Thoracic aorta (tissue), 2 donors: ENCODE results near the gene MYO15B. TPM values are rescaled to one million over a fixed set of nuclear protein-coding genes. Genes with fewer than 3 reads are reported as not detected.

Source experiments
- ATAC-seq: fragments of 150-250 bp; one replicate; pipeline ENCODE4 v1.8.0; 2017; ENCODE audit warnings: low read depth; ENCODE audit not compliant: insufficient number of reproducible peaks, low FRiP score
- DNase-seq: peaks from one replicate; pipeline ENCODE4 v3.0.0-alpha.2; 2020; ENCODE audit warnings: low spot score
- H3K27ac ChIP-seq, 2 donors: fragments of 200-600 bp; sonication (generic); 1 replicate in 1 of 2; 2 replicates in 1 of 2; pipeline ENCODE4 v1.5.1; 2016; ENCODE audit warnings: mild to moderate bottlenecking in 2 of 2, moderate library complexity in 2 of 2
- H3K27me3 ChIP-seq: fragments of 200-600 bp; sonication (generic); replicated peaks from 2 replicates; pipeline ENCODE4 v1.6.0; 2016; ENCODE audit warnings: mild to moderate bottlenecking; ENCODE audit not compliant: insufficient read depth
- H3K36me3 ChIP-seq: fragments of 200-600 bp; sonication (generic); one replicate; pipeline ENCODE4 v1.5.1; 2016
- H3K4me1 ChIP-seq, 2 donors: fragments of 200-600 bp; sonication (generic); 1 replicate in 1 of 2; 2 replicates in 1 of 2; pipeline versions ENCODE4 v1.5.1 to v1.6.0; 2016; ENCODE audit warnings: low read depth in 2 of 2, mild to moderate bottlenecking in 1 of 2; ENCODE audit not compliant: control insufficient read depth in 1 of 2
- H3K4me3 ChIP-seq: fragments of 200-600 bp; sonication (generic); 2 replicates; pipeline ENCODE4 v1.5.1; 2016; ENCODE audit warnings: mild to moderate bottlenecking
- H3K9me3 ChIP-seq: fragments of 200-600 bp; sonication (generic); 2 replicates; pipeline ENCODE4 v1.5.1; 2016
- total RNA-seq, 2 donors: library from RNA; depleted of rRNA; stranded (reverse); fragments of >200 nt; gene quantifications; one replicate each; pipeline versions ENCODE4 v1.1.0 to v1.2.3, GENCODE V29; 2016
- TF ChIP-seq, protein P1 (sequence below): fragments of 200-600 bp; sonication (generic); IDR thresholded peaks from one replicate; pipeline ENCODE4 v1.5.1; 2019; ENCODE audit warnings: antibody characterized with exemption

Gene MYO15B
- total RNA-seq, 2 donors from 2014 or later = 103 to 151 TPM

DNA sequence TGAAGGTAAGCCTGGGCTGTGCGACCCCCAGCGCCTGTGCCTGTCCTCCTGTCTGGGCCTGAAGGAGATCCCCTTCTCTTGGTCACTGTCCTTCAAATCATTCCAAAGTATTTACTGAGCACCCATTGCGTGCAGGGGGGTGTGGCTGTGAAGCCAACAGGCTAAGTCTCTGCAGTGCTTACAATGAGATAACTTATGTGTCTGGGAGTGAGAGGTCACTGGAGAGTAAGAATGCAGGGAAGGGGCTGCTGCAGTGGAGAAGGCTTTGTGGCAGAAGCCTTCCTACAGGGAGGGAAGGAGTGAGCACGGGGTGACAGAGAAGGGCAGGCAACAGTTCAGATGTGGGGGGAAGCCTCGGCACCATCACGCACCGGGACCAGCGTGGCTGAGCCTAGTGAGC, 34.5 kb downstream of the MYO15B start:
- ATAC-seq (no peak), DNase-seq (no peak)
- H3K36me3 ChIP-seq = peaks cover 12% of the 10 kb centered on the region
- no peaks in the 10 kb centered on the region for H3K9me3 ChIP-seq
- H3K4me1 ChIP-seq = no peaks in the 10 kb centered on the region
- TF ChIP-seq, protein P1, sequence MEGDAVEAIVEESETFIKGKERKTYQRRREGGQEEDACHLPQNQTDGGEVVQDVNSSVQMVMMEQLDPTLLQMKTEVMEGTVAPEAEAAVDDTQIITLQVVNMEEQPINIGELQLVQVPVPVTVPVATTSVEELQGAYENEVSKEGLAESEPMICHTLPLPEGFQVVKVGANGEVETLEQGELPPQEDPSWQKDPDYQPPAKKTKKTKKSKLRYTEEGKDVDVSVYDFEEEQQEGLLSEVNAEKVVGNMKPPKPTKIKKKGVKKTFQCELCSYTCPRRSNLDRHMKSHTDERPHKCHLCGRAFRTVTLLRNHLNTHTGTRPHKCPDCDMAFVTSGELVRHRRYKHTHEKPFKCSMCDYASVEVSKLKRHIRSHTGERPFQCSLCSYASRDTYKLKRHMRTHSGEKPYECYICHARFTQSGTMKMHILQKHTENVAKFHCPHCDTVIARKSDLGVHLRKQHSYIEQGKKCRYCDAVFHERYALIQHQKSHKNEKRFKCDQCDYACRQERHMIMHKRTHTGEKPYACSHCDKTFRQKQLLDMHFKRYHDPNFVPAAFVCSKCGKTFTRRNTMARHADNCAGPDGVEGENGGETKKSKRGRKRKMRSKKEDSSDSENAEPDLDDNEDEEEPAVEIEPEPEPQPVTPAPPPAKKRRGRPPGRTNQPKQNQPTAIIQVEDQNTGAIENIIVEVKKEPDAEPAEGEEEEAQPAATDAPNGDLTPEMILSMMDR = no peak
- H3K27me3 ChIP-seq = no peaks in the 10 kb centered on the region
- H3K4me3 ChIP-seq = no peak overlapping the region
- H3K27ac ChIP-seq = no peak overlapping the region

DNA sequence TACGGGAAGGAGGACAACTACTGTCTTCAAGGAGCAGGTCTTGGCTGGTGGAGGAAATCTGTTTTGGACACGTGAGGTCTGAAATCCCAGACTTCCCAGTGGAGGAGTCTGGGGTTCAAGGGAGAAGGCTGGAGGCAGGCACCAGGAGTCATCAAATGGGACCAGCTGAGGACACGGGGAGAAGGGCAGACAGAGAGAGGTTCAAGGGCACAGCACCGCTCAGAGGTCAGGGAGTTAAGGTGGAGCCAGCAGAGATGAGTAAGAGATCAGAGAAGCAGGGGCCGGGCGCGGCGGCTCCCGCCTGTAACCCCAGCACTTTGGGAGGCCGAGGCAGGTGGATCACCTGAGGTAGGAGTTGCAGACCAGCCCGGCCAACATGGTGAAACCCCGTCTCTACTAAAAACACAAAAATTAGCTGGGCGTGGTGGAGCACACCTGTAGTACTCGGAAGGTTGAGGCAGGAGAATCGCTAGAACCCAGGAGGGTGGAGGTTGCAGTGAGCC, 35.2 kb downstream of the MYO15B start:
- DNase-seq (no peak), ATAC-seq (no peak)
- Histone ChIP-seq H3K27me3 (no peaks in the 10 kb centered on the region), H3K27ac (no peak overlapping the region), H3K4me1 (no peaks in the 10 kb centered on the region), H3K36me3 (peaks cover 16% of the 10 kb centered on the region), H3K4me3 (no peak overlapping the region), H3K9me3 (no peaks in the 10 kb centered on the region)
- TF ChIP-seq, protein P1 = no peak

DNA sequence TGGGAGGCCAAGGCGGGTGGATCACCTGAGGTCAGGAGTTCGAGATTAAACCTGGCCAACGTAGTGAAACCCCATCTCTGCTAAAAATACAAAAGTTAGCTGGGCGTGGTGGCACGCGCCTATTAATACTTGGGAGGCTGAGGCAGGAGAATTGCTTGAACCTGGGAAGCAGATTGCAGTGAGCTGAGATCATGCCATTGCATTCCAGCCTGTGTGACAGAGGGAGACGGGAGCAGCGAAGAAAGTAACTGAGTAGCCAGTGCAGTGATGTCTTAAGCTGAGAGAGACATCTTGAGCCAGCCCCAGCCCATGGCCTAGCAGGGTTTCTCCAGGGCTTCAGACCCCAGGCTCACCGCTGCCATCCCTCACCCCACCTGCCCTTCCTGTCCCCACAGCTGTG, 35.8 kb downstream of the MYO15B start:
- no peak overlapping the region for H3K27ac ChIP-seq
- TF ChIP-seq, protein P1 = no peak
- DNase-seq (no peak), ATAC-seq (no peak)
- no peaks in the 10 kb centered on the region for H3K4me1 ChIP-seq
- peaks cover 20% of the 10 kb centered on the region for H3K36me3 ChIP-seq
- no peaks in the 10 kb centered on the region for H3K9me3 ChIP-seq
- H3K27me3 ChIP-seq = no peaks in the 10 kb centered on the region
- no peak overlapping the region for H3K4me3 ChIP-seq

DNA sequence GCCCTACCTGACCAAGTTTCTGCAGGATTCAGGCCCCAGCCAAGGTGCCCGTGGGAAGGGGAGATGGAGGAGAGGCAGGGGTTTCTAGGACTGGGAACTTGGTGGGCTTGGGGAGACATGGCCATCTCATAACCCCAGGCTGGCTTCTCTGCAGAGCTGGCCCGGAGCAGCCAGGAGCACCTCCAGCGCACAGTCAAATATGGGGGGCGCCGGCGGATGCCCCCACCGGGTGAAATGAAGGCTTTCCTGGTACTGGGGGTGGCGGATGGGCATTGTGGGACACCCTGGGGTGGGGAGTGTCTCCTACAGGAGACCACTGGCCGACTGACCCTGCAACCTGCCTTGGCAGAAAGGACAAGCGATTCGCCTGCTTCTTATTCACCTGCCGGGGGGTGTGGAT, 36.4 kb downstream of the MYO15B start:
- Histone ChIP-seq H3K4me3 (no peak overlapping the region), H3K4me1 (no peaks in the 10 kb centered on the region), H3K27me3 (no peaks in the 10 kb centered on the region), H3K27ac (no peak overlapping the region), H3K36me3 (peaks cover 21% of the 10 kb centered on the region), H3K9me3 (no peaks in the 10 kb centered on the region)
- no peak for DNase-seq
- TF ChIP-seq, protein P1 = no peak
- no peak for ATAC-seq

DNA sequence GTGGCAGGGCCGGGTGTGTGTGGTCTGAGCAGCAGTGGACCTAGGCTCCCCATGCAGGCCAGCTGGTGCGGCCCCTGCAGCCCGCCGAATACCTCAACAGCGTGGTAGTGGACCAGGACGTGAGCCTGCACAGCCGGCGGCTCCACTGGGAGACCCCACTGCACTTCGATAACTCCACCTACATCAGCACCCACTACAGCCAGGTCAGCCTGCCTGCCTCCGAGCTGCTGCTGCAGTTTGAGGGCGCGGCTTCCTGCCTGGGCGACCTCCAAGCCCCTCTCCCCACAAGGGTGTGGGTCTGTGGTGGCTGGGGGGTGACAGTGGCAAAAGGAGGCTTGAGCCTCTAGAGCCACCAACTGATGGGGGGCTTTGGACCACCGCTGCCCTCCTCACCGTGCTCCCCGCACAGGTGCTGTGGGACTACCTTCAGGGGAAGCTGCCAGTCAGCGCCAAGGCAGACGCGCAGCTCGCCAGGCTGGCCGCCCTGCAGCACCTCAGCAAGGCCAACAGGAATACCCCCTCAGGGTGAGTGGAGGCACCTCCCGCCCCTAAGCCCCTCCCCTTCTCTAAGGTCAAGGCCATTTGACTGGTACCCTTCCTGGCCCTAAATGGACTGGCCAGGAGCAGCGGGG, 37.2 kb downstream of the MYO15B start:
- ATAC-seq = no peak
- no peak overlapping the region for H3K27ac ChIP-seq
- no peak for DNase-seq
- H3K27me3 ChIP-seq = no peaks in the 10 kb centered on the region
- H3K36me3 ChIP-seq = peaks cover 21% of the 10 kb centered on the region
- H3K4me3 ChIP-seq = no peak overlapping the region
- TF ChIP-seq, protein P1 = no peak
- no peaks in the 10 kb centered on the region for H3K4me1 ChIP-seq
- H3K9me3 ChIP-seq = no peaks in the 10 kb centered on the region
